Activated CD4-positive, CD25-positive, alpha-beta regulatory T cell treated with anti-CD3 and anti-CD28 coated beads, Interleukin-2, amount 50 U/mL, for 16 hours (primary cell): ENCODE results near the gene PAM16.

Source experiments
- DNase-seq: peaks from one replicate; pipeline ENCODE4 v3.0.0-alpha.2; 2020; ENCODE audit warnings: low read depth, low spot score

Gene PAM16

GRCh38 chr16:4371357-4372000 lies 20.4 kb upstream of the PAM16 start, which contains the start of gene VASN:
TSS of gene VASN (plus strand) at chr16:4371848. CDS start at chr16:4380878, 9,030 bp downstream.
- DNase-seq = peak; percentile 51

DNA sequence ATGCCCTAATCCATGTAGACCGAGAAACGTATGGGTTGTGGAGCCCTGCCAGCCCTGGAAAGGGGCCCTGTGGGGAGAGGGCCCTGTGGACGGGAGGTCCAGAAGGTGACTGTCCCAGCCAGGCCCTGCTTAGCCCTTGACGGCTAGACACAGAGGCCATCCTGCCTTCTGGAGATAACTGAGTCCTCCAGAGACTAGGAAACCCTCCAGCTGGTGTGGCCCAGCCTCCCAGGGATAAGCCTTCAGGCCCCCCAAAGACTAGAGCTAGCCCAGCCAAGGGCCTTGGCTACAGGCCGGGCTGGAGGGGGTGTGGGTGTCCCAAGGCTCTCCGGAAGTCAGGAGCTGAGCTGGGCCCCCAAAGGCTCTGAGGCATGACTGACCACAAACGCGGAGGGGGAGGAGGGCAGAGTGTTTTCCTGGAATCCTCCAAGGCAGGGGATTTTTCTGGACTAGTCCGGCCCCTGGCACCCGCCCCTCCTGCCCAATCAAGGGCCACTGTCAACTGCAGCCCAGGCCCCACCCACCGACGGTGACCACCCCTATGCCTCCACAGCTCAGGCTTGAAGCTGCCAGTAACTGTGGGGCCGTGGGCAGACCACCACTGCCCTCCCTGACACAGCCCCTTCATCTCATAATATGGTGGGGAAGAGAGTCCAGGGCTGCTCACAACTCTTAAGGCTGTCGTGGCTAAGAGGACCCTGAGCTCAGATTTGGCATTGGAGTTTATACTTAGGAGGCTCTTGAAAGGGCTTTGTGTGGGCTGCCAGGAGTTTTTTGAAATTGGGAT lies 19.6 kb upstream of the PAM16 start:
- DNase-seq = no peak

- no peak for DNase-seq
These were observed 19.0 kb upstream of the PAM16 start for GRCh38 chr16:4370151-4370550.

DNA sequence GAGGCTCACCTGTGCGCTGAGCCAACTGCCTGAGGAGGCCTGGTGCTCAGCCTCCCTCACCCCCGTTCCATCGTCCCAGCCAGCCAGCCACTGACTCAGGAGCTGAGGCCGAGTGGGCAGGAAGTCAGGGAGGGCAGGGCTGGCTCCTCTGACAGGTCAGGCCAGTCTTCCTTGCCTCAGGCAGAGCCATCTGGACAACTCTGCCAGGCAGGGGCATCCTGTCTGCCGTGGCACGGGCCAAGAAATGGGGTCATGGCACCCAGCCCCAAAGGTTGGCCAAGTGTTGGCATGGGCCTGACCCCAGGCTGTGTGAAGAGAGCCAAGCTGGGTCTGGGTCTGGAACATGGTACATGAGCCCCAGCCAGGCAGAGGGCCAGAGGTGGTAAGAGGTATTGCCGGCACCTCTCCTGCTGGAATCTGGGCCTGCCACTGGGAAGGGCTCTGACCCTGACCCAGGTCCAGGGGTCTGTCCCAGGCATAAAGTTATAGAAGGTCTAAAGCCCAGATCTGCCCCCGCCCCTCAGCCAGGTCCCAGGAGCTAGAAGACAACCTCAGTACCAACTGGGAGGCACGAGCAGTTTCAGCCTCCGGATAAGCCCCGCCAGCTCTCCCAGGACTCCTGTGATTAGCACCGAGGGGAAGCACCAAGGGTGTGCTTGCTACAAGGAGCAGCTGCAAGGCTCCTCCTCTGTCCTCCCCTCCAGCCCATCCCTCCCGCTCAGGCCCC lies 18.0 kb upstream of the PAM16 start:
- DNase-seq = no peak

DNA sequence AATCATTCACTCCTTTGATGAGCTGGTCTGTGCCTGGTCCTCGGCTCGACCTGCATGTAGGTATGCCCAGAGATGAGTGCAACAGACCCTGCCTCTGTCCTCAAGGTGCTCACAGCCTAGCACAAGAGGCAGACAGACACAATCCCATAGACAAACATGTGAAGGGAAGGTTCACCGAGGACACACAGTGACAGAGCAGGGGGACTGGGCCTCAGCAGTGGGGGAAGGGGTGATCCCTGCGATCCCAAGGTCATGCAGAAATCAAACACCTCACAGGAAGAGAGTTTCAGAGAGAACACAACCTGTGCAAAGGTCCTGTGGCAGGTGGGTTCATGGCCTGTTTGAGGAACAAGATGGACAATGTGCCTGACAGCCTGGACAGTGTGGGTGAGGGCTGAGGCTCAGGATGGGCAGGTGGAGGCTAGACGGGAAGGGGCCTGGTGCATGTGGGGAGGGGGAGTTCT lies 16.3 kb upstream of the PAM16 start:
- no peak for DNase-seq

GRCh38 chr16:4366016-4366415 lies 14.9 kb upstream of the PAM16 start:
- DNase-seq = no peak

DNA sequence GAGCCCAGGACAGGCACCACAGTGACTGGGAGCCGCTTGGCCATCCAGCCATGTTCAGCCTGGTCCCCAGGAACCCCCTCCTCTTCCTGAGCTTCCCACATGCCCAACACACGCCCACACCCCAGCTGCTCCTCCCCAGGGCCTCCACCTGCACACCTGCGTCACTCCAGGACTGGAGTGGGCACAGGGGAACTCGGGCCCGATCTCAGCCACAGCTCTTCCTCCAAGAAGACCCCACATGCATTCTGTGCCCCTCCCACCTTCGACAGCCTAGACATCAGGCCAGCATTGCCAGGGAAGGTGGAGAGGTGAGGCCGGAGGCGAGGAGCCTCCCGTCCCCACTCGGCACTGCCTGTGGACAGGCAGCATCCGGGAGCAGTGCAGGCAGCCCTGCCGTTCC lies 14.5 kb upstream of the PAM16 start:
- no peak for DNase-seq

- DNase-seq = no peak
These were observed 13.9 kb upstream of the PAM16 start for GRCh38 chr16:4365014-4365406.

- no peak for DNase-seq
These were observed 13.3 kb upstream of the PAM16 start for GRCh38 chr16:4364196-4365013.

GRCh38 chr16:4362476-4363135 lies 11.5 kb upstream of the PAM16 start:
- no peak for DNase-seq

DNA sequence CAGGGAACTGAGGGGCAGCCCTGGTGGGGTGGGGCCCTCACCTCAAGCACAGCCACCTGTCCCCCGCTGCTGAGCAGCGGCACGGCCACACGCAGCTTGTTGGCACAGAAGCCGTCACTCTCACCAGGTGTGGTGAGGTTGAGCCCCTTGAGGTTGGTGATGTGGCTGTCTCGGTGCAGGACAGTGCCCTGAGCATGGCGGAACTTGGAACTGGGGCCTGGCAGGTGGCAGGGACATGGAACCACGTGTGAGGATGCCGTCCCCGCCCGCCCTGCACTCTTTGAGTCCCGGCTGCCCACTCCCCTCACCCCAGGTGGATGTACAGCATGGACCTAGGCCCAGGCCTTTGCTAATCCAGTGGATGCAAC lies 10.8 kb upstream of the PAM16 start:
- DNase-seq = no peak

GRCh38 chr16:4361033-4361943 lies 10.2 kb upstream of the PAM16 start:
- no peak for DNase-seq

- DNase-seq = no peak
These were observed 9.5 kb upstream of the PAM16 start for GRCh38 chr16:4360538-4361021.

DNA sequence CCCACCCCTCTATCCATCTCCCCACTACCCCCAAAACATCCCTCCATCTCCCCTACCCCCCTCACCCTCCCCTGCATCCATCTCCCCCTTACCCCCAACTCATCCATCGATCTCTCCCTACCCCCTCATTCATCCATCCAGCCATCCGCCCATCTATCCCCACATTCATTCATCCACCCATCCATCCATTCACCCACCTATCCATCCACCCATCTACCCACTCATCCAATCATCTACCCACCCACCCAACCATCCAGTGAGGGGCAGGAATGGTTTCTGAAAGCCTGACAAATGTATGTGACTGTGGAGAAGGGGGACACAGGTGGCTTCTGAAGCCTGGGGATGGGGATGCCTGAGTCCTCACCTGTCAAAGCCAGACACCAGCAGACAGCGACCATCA lies 8.8 kb upstream of the PAM16 start:
- no peak for DNase-seq

DNA sequence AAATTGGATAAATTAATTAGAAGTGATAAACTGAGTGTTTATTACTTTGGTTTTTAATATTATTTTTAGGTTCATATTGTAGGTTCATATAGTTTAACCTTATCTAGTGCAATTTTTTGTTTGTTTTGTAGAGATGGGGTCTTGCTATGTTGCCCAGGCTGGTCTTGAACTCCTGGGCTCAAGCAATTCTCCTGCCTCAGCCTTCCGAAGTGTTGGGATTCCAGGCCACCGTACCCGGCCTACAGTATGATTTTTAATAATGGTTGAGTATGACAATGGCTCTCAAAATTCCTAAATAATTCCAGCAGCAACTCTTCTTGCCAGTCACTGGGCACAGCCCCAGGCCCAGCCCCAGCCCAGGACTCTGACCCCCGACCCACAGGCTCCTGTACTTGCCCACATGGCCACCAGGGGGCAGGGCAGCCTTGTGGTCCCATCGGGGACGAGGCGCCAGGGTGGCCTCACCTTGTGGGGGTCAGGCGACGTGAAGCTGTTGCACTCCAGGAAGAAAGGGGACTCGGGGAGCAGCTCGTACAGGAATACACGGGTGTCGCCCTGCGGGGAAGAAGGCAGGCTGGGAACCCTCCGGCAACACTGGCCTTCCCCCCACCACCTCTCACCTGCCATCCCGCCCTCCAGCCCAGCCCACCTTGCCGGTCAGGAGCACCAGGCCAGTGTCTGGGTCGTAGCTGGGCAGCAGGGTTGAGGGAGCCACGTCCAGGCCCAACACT lies 7.9 kb upstream of the PAM16 start:
- peak; percentile 58 for DNase-seq

GRCh38 chr16:4358236-4358635 lies 7.1 kb upstream of the PAM16 start:
- DNase-seq = no peak

GRCh38 chr16:4356820-4357219 lies 5.7 kb upstream of the PAM16 start:
- DNase-seq = no peak

DNA sequence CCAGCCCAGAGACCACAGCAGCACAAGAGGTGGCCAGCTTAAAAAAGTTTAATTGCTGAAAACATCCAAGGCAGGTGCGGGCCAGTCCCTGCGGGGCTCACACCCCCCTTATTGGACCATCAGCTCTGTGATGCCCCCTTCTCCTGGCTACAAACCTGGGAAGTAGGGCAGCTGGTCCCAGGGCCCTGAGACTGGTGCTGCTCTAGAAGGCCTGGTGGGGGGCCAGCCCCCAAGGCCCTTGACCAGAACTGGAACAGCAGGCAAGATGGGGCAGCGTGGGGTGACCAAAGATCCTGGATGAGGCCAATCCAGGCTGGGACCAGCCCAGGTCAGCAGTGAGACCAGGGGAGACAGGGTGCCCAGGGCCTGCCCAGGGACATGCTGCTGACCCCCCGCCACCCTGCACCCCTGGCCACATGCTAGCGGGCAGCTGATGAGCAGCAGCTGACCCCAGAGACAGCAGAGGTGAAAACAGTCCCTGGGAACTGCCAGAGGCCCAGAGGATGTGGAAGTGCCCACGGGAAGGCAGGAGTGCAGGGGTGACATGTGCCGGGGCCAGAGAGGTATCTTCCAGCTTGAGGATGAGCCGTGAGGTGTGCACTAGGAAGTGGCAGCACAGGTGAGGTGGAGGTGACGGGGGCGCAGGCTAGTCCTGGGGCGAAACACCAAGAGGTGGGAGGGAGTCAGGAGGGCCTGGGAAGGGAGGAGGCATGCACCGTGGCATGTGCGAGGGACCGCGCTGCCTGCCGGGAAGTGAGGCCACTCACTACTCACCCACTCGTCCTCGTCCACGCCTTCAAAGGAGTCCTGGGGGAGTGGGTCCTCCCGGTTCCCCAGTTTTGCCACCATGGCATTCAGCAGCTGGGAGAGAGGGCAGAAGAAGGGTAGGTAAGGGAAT lies 3.6 kb upstream of the PAM16 start:
- DNase-seq = no peak
